ENCODE results near the gene MVD. TPM values are rescaled to one million over a fixed set of nuclear protein-coding genes. Genes with fewer than 3 reads are reported as not detected.

Gene MVD
- total RNA-seq, 1 experiment from 2014 or later, result 28.1 TPM

DNA sequence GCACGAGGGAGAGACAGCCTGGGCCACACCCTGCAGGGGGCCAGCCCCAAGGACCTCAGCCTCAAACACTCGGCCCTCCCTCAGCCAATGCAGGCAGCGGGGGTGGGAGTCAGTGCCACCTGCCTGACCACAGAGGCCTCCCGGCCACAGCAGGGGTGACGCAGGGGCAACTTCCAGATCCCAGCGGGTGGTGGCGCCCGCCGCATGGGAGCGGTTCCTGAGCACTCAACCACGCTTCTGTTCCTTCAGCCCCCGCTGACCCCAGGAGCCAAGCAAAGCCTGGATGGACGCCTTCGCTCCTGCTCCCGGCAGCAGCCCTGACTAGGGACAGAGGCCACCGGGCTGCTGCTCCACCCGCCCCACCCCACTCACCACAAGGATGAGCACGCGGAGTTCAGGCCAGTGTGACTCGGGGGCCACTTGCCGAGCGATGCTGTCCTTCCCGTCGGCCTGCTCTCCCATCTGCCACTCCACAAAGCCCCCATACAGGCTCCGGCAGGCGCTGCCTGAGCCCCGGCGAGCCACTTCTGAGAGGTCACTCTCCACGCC, 7.1 kb downstream of the MVD start:
- DNase-seq (ENCODE audit: low spot score), result no peak

- no peak for DNase-seq (ENCODE audit: low spot score)
These were observed 7.7 kb downstream of the MVD start for GRCh38 chr16:88655053-88655732.

GRCh38 chr16:88654363-88655052, 8.4 kb downstream of the MVD start:
- DNase-seq (ENCODE audit: low spot score), result no peak

DNA sequence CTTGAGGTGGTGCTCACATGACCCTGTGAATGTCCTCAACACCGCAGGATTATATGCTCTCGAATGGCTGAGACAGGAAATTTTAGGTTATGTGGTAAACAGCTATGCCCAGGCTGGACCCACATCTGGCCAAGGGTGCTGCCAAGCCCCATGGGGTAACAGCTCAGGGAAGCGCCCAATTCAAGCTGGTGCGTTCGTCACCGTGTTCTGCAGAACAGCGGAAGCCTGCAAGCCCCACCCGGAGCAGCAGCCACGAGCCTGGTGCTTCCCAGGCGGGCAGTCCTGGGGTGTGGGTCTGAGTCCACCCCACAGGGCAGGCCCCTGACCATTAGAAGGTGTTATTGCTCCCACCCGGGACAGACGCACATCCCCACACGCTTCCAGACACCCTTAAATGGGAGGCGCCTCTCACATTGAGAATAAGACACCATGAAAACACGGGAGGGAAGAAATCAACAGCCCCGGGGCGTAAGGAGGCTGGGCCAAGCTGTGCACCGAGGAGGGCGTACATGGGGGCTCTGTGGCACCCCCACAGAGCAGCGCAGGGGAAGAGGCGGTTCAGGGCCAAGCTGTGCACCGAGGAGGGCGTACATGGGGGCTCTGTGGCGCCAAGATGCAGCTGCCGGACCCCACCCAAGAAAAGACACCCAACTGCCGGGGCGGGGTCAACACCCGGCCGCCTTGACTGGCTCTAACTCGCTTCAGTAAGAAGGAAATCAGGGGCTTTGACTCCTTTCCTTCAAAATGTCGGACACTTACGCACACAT, 9.1 kb downstream of the MVD start:
- DNase-seq (ENCODE audit: low spot score), result no peak

GRCh38 chr16:88653101-88653500, 9.8 kb downstream of the MVD start:
- no peak for DNase-seq (ENCODE audit: low spot score)

DNA sequence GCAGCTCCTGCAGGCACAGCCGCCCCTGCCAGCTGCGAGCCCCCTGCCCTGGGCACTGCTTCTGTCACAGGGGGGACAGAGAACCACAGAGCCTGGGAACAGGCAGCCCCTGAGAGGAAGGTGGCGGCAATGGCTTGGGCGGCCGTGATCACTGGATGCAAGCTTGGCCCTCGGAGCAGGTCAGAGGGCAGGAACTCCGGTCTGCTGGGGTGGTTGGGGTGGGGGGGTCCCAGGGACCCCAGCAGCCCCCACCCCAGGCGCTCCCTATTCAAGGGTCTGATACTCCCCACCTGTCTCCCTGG, 10.2 kb downstream of the MVD start:
- DNase-seq (ENCODE audit: low spot score), result no peak

DNA sequence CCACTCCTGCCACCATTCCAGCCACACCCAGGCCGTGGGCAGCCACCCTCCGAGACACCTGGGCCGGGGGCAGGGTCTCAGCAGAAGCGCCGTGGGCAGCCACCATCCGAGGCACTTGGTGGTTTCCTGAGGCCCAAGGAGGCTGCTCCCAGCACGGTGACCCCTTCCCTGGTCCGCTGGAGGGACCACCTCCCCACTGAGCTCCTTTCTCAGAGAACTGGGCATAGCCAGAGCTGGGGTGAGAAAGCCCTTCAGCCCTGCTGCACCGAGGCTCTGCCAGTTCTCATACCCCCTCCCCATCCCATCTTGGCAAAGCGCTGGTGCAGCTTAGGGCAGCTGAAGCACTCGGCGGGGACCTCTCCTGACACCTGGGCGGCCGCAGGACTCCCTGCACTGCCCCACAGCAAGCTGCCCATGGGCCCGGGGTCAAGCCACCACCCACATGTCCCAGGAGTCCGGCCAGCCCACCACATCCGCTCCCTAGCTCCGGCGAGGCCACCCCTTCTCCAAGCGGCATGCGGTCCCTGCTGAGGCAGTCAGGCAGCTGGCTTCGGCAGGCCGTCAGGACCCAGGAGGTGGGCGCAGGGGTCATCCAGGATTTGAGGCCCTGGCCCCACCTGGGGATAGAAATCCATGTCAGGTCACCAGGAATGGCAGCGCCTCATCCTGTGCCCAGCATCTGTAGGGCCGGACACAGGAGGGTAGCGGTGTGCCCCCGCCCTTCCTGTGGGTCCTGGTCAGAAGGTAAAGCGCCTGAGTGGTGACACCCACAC, 10.7 kb downstream of the MVD start:
- no peak for DNase-seq (ENCODE audit: low spot score)

DNA sequence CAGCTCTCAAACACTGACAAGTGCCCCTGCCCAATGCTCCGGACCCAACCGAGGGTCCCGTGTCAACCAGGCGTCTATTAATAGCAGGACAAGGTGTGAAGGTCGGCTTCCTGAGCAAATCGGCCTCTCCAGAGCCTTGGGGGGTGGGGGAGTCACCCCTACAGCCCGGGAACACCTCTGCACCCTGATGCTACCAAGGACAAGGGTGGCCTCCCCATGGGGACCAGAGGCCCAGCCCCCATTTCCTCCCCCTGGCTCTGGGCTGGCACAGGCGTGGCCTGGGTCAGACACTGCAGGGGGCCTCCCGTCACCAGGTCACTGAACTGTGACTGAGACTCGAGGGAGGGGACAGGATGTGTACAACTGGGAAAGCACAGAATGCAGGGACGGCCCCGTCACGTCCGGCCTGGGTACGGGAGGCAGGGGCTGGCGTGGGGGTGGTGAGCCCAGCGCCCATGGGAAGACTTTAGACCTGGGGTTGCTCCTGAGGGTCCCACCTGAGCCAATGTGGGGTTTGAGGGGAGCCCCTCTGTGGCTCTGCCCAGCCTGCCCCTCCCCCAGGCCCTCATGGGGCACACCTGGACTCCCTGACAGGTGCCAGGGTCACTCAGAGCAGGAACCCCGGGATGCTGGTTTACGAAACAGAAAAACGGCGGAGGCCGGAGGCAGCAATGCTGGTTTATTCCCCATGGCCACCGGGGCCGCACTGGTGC, 11.5 kb downstream of the MVD start:
- DNase-seq (ENCODE audit: low spot score), result peak; percentile 55

GRCh38 chr16:88650749-88651275, 12.1 kb downstream of the MVD start, which contains the start of gene CYBA:
Gene CYBA (minus strand): TSS chr16:88651053. CDS start chr16:88651013, 40 bp downstream.
- no peak for DNase-seq (ENCODE audit: low spot score)

DNA sequence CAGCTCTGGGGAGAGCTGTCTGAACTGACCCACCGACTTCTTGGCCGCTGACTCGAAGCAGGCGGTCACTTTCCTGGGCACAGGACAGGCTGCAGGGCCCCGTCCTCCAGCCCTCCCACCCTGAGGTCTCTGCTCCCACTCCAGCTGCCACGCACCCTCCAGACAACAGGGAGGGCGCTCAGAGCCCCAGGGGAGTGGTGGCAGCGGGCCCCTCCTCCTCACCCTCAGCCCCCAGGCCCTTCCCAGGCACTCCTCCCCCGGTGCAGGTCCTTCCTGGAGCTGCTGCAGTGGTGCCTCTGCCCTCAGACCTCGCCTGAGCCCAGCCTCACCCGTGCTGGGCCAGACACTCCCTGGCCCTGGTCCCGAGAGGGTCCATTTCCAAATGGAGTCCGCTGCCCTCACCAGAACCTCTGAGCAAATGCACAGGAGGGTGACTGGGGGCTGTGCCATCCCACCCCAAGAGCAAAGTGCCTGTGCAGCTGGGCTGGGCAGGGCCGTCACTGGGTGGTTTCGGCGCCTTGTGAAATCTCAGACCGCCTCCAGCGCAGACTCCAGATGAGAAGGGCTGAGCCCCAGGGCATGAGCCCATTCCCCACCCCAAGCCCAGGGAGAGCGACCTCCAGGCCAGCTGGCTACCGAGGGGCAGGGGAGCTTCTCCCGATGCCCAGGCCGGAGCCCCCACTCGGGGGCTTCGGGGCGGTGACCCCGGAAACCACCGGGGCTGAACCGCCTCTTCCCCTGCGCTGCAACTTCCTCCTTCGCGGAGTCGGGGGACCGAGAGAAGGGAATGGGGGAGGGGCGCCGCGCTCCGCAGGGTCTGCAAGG, 12.8 kb downstream of the MVD start:
- no peak for DNase-seq (ENCODE audit: low spot score)

DNA sequence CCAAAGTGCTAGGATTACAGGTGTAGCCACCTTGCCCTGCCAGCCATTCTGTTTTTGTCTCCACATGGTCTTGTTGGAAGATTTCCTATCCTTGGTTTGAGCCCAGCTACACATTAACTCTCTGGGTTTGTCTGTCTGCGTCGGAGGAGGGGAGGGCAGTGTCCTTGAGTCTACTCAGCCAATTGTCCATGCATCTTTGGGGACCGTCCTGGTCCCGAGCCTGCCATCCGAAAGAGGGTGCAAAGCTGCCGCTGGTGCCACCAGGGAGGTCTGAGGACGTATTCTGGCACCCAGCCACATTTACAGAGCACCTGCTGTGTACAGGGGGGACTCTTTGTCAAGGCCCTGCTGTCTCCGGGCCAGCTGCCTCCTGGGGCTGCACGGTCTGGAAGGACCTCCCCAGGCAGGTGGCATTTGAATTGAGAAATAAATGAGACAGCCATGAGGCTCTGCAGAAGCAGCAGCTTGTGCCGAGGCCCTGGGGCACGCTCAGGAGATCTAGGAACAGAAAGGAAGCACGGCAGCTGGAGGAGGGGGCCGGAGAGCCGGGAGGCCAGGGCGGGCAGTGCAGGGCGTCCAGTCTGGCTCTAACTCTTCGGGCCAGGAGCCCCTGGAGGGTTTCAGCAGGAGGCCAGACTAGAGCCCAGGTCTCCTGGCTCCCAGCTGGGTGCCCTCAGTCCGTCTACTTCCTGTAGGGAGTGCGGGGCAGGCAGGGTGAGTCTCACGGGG, 13.5 kb downstream of the MVD start:
- DNase-seq (ENCODE audit: low spot score), result no peak

GRCh38 chr16:88647178-88648070, 15.5 kb downstream of the MVD start:
- no peak for DNase-seq (ENCODE audit: low spot score)

- no peak for DNase-seq (ENCODE audit: low spot score)
These were observed 16.4 kb downstream of the MVD start for GRCh38 chr16:88646345-88647034.

DNA sequence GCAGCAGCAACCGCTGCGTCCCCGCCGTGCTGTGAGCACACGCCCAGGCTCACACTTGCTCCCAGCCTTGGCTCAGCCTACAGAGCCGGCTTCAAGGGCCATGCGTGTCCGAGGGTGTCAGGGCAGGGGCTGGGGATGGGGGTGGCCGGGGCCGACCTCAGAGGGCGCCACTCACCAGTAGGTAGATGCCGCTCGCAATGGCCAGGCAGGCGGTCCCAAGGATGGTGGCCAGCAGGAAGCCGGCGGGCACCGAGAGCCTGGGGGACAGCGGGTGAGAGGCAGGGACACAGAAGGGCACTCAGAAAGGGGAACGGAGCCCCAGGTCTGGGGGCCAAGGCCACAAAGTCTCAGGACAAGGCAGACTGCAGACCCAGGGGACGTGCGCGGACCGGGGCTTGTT, 16.9 kb downstream of the MVD start:
- DNase-seq (ENCODE audit: low spot score), result no peak

GRCh38 chr16:88645455-88645854, 17.4 kb downstream of the MVD start:
- no peak for DNase-seq (ENCODE audit: low spot score)

DNA sequence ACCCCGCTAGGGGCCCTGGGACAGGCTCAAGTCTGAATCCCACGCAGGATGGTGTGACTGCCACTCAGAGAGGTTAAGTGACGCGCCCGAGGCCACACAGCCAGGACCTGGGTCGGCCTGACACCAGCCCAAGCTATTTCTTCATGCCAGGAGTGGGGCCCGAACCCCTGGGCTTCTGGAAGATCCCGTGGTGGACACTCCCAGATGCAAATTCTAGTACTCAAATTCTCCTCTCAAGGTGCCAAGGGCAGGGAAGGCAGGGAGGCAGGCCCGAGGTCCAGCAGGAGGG, 19.3 kb downstream of the MVD start:
- DNase-seq (ENCODE audit: low spot score), result no peak

GRCh38 chr16:88642881-88643643, 19.8 kb downstream of the MVD start:
- DNase-seq (ENCODE audit: low spot score), result no peak

All from H4 (cell line).